Brain pericyte (primary cell): Measurements from ENCODE around the gene ANO3.

Experiments
- DNase-seq: peaks from one replicate; pipeline ENCODE4 v3.0.0-alpha.2; 2012; ENCODE audit warnings: low read depth, low spot score

The ANO3 gene

DNA sequence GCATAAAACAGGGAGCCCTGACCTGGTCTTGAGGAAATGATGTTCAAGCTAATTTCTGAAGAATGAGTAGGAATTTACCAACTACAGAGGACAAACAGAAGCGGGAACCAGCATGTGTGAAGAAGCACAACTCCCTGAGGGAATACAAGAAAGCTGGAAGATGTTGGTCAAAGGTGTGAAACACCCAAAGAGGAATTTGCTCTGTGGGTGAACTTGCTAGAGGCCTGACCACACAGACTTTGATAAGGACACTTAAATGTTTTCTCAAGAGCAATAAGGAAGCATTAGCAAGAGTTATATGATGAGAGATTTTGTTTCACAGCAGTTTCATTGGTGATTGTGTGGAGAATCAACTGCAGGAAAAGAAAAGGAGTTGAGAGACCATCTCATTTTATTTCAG lies 372.3 kb downstream of the ANO3 start:
- no peak for DNase-seq

DNA sequence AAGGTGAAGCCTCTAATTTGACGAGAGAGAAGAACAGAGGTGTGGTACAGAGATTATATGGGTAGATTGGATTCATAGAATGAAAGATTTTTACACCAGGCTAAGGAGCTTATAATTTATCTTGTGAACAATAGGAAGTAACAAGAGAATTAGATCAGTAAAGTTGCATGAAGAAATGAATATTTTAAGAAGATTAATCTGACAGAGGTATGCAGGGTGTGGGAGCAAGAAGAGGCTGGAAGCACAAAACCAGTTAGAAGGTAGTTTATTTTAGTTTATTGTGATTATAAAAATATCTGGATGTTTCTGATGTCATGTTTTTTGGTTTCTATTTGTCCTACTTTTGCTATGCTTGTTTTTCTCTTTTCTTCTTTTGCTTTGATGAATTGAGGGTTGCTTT lies 374.3 kb downstream of the ANO3 start:
- DNase-seq = no peak

DNA sequence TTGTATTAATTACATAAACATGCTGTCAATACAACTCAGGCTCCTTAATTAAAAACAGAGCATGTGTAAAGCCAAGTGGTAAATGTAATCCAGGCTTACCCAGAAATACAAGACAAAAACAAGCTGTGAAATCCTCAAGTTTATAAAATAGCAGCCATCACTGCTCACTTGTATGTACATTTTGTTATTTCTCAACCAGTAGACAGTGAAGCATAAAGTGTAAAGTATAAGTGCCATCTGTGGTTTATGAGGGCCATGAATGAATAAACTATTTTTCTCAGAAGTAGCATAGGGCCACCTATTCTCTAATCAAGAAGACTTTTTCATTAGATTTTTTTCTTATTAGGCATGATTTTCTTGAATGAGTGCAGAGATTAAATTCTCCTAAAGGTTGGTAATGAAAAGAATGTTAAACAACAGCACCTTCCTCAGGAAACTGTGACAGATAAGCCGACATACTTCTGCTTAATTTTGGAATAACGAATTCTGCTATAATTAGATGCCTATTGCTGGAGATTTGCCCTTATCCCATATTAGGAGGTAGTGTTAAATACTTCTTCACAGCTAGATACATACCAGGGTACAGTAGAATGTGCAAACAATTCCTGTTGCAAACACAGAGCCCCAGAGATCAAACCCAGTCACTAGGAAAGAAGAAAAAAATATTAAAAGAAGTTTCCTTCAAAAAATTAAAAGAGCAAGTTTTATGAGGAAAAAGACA lies 377.0 kb downstream of the ANO3 start:
- DNase-seq = no peak

DNA sequence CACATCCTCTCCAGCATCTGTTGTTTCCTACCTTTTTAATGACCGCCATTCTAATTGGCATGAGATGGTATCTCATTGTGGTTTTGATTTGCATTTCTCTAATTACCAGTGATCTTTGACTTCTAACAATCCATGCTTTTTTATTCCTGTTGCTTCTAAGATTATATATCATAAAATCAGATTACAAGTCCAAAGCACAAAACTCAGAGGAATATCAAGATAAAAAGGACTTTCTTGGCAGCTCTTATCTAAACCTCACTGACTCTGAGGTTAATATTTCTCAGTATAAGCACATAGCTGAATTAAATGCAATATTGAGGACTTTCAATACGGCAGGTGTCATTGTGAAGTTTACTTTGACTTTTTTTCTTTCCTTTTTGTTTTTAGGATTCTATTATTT lies 378.6 kb downstream of the ANO3 start:
- DNase-seq = no peak

DNA sequence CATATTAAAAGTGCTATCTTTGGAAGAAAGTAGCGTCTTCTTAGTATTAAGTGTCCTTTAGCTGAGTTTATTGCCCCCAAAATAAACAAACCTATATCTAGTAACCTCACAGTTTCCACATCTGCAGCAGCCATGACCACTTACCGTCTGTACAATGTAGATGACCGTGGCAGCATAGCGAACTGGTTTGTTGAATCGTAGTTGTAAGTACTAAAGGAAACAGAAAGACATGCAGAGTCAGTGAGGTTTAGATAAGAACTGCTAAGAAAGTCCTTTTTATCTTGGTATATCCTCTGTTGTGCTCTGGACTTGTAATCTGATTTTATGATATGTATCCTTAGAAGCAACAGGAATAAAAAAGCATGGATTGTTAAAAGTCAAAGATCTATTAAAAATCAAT lies 380.6 kb downstream of the ANO3 start:
- no peak for DNase-seq
